Motor neuron (in vitro differentiated cells): ENCODE measurements around the gene UROC1. TPM values are rescaled to one million over a fixed set of nuclear protein-coding genes. Genes with fewer than 3 reads are reported as not detected.

Experiments used
- ATAC-seq, 8 experiments: fragments of 200-7000 bp; cut with Tn5 transposase; replicated peaks in 6 of 8; 2 replicates each; pipeline ENCODE4 v1.8.0; 2021; ENCODE audit warnings: mild to moderate bottlenecking in 8 of 8, moderate library complexity in 8 of 8
- H3K27ac ChIP-seq, 2 donors: fragments of 250-450 bp; sonication (Bioruptor Pico); 2 replicates each; pipeline ENCODE4 v1.9.0; 2021; ENCODE audit warnings: antibody characterized with exemption in 2 of 2, mild to moderate bottlenecking in 2 of 2, moderate library complexity in 1 of 2
- H3K4me1 ChIP-seq, 2 donors: fragments of 250-450 bp; sonication (Bioruptor Pico); replicated peaks in 1 of 2; 2 replicates each; pipeline ENCODE4 v1.6.1; 2021; ENCODE audit warnings: antibody characterized with exemption in 2 of 2, mild to moderate bottlenecking in 2 of 2, moderate library complexity in 1 of 2
- H3K4me3 ChIP-seq, 5 donors: fragments of 250-450 bp; sonication (Bioruptor Pico); 2 replicates each; pipeline ENCODE4 v1.9.0; 2021; ENCODE audit warnings: antibody characterized with exemption in 5 of 5, mild to moderate bottlenecking in 5 of 5, moderate library complexity in 4 of 5
- WGBS, 10 experiments: fragments of 450-650 bp; shearing (Covaris generic); methylation state at CpG; one replicate each; pipeline ENCODE4 v1.0.0; 2022; 5-methylcytosine and 5-hydroxymethylcytosine counted together
- in situ Hi-C, 9 experiments: fragments of 400-800 bp; cut with MboI; loops; one replicate each; pipeline ENCODE4 v1.15.0; 2021; ENCODE audit warnings: low sequenced_read_pairs in 9 of 9, low pct_unique_long_range_greater_than_20kb in 2 of 9; ENCODE audit not compliant: unreplicated experiment in 9 of 9
- total RNA-seq, 8 experiments: library from RNA; unstranded; fragments of 300-600 nt; gene quantifications; 2 replicates each; pipeline versions ENCODE4 v1.2.3 to v1.2.4, GENCODE V29; 2022

Gene UROC1
- total RNA-seq, 8 experiments from 2014 or later = 0.04 to 0.38 (median 0.10) TPM; not detected in 2

DNA sequence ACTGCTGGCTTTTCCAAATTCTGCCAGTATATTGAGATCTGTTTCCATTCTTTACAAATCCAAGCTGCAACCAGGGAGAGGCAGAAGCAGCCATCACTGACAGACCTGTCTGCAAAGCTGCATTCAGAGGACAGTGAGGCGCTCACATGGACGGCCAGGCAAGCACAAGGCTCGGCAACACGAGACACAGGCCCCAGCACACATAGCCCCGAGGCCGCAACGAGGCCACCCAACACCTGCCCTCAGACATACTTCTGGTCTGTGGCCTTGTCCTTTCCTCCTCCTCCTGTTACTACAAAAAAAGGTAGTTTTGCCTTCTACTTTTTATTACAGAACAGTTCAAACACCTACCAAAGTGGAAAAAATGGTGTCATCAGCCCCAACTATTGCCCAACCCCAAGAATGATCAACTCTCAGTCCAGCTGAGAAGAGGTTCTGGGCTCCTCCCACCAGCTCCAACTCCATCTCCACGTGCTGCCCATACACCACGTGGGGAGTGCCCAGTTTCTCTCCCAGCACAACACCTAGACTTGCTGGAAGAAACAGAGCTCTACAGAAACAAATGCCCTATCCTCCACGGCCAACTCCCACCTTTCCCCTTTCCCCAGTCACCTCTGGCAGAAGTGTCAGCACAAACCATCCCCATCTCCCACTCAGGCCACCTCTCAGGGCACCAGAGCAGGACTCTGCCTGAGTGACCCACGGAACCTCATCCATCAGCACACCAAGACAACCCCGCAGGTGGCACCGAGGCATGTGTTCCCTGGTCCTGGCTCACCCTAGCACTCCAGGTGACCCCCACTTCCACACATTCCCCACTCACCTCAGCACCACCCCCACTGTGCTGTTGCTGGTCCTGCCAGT is 49.3 kb downstream of the UROC1 start:
- H3K27ac ChIP-seq = no peak overlapping the region

DNA sequence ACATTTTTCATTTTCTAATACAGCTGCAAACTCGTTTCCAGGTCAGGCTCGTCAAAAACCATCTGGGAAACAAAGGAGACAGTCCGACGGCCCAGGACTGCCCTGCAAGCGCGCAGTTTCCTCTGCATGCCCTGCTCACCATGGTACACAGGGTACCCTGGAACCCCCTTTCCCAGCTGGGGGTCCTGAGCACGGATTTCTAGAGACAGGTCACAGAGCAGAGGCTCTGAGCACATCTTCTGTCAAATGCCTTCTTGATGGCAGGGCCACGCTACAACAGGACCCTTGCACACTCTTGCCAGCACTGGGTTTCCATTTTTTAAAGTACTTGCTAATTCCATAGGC is 50.0 kb downstream of the UROC1 start:
- Histone ChIP-seq H3K4me1 (peaks cover 10 to 14% of the 10 kb centered on the region in 2 donors), H3K4me3 (no peak overlapping the region), H3K27ac (no peak overlapping the region)
- no peak for ATAC-seq
- in situ Hi-C loops = no loop called here
- WGBS, 10 experiments = 65 to 100% (median 100%) methylated on average over 1 to 5 of the region's 8 CpGs; no CpG with 5 or more reads in 5 of the 10 experiments

More for the DNA sequence above, 49.3 kb downstream of the UROC1 start:
- H3K4me3 ChIP-seq = no peak overlapping the region
- in situ Hi-C loops = no loop called here
- 70 to 100% (median 90%) methylated on average over 2 to 10 of the region's 13 CpGs; no CpG with 5 or more reads in 3 of the 10 experiments for WGBS, 10 experiments
- H3K4me1 ChIP-seq = peaks cover 17 to 21% of the 10 kb centered on the region in 2 donors
- peak in 1 of 8 experiments; percentile 12 for ATAC-seq

DNA sequence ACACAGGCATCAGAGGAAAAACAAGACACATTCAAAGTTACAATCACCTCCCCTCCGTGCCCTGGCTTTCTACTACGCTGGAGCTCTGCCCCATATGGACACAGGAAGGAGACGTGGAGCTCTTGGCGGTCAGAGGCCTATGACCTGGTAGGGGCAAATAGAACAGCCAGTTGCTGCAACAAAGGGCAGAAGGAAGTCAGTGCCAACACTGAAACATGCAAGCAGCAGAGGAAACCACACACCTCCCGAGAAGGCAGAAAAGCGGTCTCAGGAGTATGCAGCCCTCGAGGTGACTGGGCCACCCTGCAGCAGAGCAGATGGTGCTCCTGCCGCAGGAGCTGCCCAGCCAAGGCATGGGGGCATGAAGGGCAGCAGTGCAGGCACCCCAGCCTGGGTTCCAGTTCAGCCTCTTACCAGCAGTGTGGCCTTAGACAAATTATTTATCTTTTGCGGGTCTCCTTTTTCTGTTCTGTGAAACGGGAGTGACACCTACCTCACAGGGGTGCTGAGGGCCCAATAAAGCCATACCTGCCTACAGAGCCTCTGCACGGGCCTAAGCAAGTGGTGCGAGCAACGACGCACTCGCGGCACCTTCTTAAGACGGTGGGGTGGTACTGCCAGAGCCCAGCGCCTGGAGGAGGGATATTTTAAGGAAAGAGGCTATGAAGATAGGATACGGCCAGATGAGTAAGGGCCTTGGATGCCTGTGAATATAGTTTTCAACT is 50.5 kb downstream of the UROC1 start:
- no peak for ATAC-seq
- in situ Hi-C loops = no loop called here
- Histone ChIP-seq H3K4me3 (no peak overlapping the region), H3K27ac (no peak overlapping the region), H3K4me1 (peaks cover 5 to 8% of the 10 kb centered on the region in 2 donors)
- 80 to 100% (median 91%) methylated on average over 1 to 14 of the region's 19 CpGs; no CpG with 5 or more reads in 4 of the 10 experiments for WGBS, 10 experiments

DNA sequence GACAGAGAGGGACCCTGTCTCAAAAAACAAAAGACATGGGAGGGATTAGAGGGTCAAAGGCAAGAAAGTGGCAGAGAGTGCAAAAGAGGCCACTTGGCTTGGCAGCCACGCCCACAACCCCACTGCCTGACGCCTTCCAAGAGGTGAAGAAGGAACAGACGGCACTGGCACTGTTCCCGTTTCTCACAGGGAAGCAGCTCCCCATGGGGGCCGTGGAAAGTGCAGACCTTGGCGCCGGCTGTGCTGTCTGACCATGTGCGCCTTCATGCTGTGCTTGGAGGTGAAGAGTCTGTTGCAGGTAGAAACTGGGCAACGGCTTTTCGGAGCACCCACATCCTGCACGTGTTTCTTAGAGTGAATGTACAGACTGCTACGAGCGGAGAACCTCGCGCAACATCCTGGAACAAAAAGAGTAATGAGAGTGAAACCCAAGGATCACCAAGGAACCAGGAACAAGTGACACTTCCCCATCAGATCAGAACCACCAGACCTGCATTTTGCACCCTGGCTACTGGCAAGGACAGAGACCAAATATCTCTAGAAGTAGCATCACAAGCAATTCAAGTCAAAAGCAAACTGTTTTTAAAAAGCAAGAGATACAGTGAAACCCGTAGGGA is 51.5 kb downstream of the UROC1 start:
- whole genome bisulfite sequencing, 10 experiments = 33 to 100% (median 90%) methylated on average over 1 to 12 of the region's 16 CpGs; no CpG with 5 or more reads in 1 of the 10 experiments
- Histone ChIP-seq H3K27ac (no peak overlapping the region), H3K4me1 (no peaks in the 10 kb centered on the region), H3K4me3 (no peak overlapping the region)
- ATAC-seq = no peak
- in situ Hi-C loops = no loop called here

DNA sequence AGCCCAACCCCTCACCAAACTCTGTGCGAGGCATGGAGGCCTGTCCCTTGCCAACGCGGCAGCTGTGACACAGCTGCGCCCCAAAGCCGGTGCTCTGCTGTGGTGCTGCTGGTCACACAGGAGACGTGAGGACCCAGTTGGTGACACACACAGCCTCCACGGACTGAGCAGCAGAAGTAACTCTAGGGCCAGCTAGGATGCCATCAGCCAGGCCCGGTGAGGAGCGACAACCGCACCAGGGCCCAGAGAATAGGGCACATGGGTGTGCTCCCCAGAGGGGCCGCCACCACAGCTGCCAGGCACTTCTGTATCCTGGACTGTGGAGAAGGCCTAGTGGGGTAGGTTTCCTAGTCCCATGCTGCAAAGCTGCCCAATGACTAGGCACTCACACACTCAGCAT is 52.6 kb downstream of the UROC1 start:
- H3K27ac ChIP-seq = no peak overlapping the region
- in situ Hi-C loops = no loop called here

DNA sequence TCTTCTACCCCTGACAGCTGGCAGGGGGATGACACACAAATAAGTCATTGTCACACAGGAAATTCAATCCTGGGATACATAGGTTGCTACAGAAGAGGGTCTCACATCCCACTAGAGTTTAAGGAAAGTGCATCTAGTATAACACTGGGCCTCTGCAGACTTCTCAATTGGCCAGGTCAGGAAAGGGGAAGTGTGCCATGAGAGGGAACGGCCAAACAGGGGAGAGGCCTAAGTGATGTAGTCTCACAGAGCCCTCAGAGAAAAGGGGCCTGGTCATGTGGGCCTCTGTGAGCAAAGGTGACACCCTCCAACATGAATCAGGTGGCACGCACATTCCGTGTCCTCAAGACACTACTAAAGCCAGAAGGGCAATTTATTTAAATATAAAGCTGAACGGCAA is 53.1 kb downstream of the UROC1 start:
- no peak for ATAC-seq
- WGBS, 10 experiments = 50 to 86% (median 64%) methylated on average over 1 to 4 of the region's 4 CpGs; no CpG with 5 or more reads in 5 of the 10 experiments
- no peaks in the 10 kb centered on the region for H3K4me1 ChIP-seq
- no peak overlapping the region for H3K27ac ChIP-seq
- in situ Hi-C loops = no loop called here
- H3K4me3 ChIP-seq = no peak overlapping the region

More for the DNA sequence above, 52.6 kb downstream of the UROC1 start:
- ATAC-seq = no peak
- no peak overlapping the region for H3K4me3 ChIP-seq
- WGBS, 10 experiments = 86 to 100% (median 100%) methylated on average over 2 to 5 of the region's 11 CpGs; no CpG with 5 or more reads in 7 of the 10 experiments
- no peaks in the 10 kb centered on the region for H3K4me1 ChIP-seq

- in situ Hi-C loops = no loop called here
- H3K4me3 ChIP-seq = no peak overlapping the region
- 80 to 100% (median 89%) methylated on average over 1 to 4 of the region's 4 CpGs; no CpG with 5 or more reads in 5 of the 10 experiments for WGBS, 10 experiments
- no peak for ATAC-seq
- no peak overlapping the region for H3K27ac ChIP-seq
- H3K4me1 ChIP-seq = no peaks in the 10 kb centered on the region
Measured at GRCh38 chr3:126464093-126464492, 53.5 kb downstream of the UROC1 start.

- no peak for ATAC-seq
- 71 to 100% (median 100%) methylated on average over 1 to 2 of the region's 2 CpGs; no CpG with 5 or more reads in 3 of the 10 experiments for WGBS, 10 experiments
- Histone ChIP-seq H3K27ac (no peak overlapping the region), H3K4me3 (no peak overlapping the region), H3K4me1 (no peaks in the 10 kb centered on the region)
- in situ Hi-C loops = no loop called here
Measured at GRCh38 chr3:126463521-126463920, 54.1 kb downstream of the UROC1 start.

- Histone ChIP-seq H3K4me1 (no peaks in the 10 kb centered on the region), H3K27ac (no peak overlapping the region), H3K4me3 (no peak overlapping the region)
- in situ Hi-C loops = no loop called here
- ATAC-seq = peak in 1 of 8 experiments; percentile 10
- 77 to 100% (median 93%) methylated on average over 1 to 9 of the region's 17 CpGs; no CpG with 5 or more reads in 2 of the 10 experiments for WGBS, 10 experiments
Measured at GRCh38 chr3:126461450-126462070, 56.0 kb downstream of the UROC1 start.

DNA sequence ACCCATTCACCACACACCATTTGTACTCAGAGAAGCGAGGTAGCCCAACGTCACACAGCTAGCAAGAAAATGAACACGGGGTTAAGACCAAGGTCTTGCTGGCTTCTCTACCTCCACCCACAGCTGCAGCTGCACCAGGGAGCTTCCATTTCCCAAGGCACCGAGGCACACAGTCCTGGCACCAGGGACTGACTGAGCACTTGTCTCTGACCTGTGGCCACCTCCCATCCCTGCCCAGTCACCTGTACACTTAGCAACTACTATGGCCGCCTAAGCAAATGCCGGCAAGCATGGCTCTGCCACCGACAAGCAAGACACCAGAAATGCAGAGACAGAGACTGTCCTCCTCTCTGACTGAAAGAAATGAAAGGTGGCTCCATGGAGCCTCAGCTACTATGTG is 57.2 kb downstream of the UROC1 start:
- no peak overlapping the region for H3K27ac ChIP-seq
- in situ Hi-C loops = no loop called here
- no peak overlapping the region for H3K4me3 ChIP-seq
- ATAC-seq = no peak
- peaks cover 0 to 2% of the 10 kb centered on the region in 2 donors for H3K4me1 ChIP-seq
- WGBS, 10 experiments = 67 to 100% (median 80%) methylated on average over 1 to 5 of the region's 7 CpGs; no CpG with 5 or more reads in 3 of the 10 experiments

- Histone ChIP-seq H3K4me1 (peaks cover 0 to 8% of the 10 kb centered on the region in 2 donors), H3K4me3 (no peak overlapping the region), H3K27ac (no peak overlapping the region)
- 76 to 100% (median 95%) methylated on average over 3 to 9 of the region's 9 CpGs; no CpG with 5 or more reads in 3 of the 10 experiments for WGBS, 10 experiments
- in situ Hi-C loops = no loop called here
- no peak for ATAC-seq
Measured at GRCh38 chr3:126459763-126460127, 57.8 kb downstream of the UROC1 start.

GRCh38 chr3:126459111-126459762 is 58.3 kb downstream of the UROC1 start:
- WGBS, 10 experiments = 78 to 100% (median 95%) methylated on average over 1 to 6 of the region's 7 CpGs; no CpG with 5 or more reads in 1 of the 10 experiments
- in situ Hi-C loops = no loop called here
- Histone ChIP-seq H3K27ac (no peak overlapping the region), H3K4me3 (no peak overlapping the region), H3K4me1 (peaks cover 0 to 14% of the 10 kb centered on the region in 2 donors)
- no peak for ATAC-seq
